Right renal cortex interstitium (tissue), 3 donors: ENCODE data around the gene SNX13. TPM values are rescaled to one million over a fixed set of nuclear protein-coding genes. Genes with fewer than 3 reads are reported as not detected.
A peak's percentile ranks its signal among the peaks of the same experiment; 100 is the strongest.

Source experiments
- DNase-seq, 3 donors: peaks; one replicate each; pipeline ENCODE4 v3.0.0-alpha.2; 2013; ENCODE audit warnings: low read depth in 3 of 3, low spot score in 2 of 3
- polyA plus RNA-seq, 3 donors: library from polyadenylated mRNA; unstranded; fragments of 120-200 nt; gene quantifications; one replicate each; pipeline ENCODE4 v1.2.1, GENCODE V29; 2013; ENCODE audit not compliant: insufficient read length in 3 of 3

The SNX13 gene
- polyA plus RNA-seq, result 10 to 100 TPM; 43.4 to 55.5 (median 51.1) TPM

GRCh38 chr7:17940302-17940883, at the start of gene SNX13:
TSS of gene SNX13 (minus strand) at chr7:17940494. CDS start at chr7:17940295, 199 bp downstream.
- peak; percentile 73 to 85 (median 82) for DNase-seq

GRCh38 chr7:17989546-17989945, 49.3 kb upstream of the SNX13 start:
- no peak for DNase-seq

- no peak for DNase-seq
These were observed 48.6 kb upstream of the SNX13 start for GRCh38 chr7:17988858-17989257.

GRCh38 chr7:17988141-17988540, 47.8 kb upstream of the SNX13 start:
- no peak for DNase-seq

GRCh38 chr7:17986851-17987250, 46.6 kb upstream of the SNX13 start:
- no peak for DNase-seq

- no peak for DNase-seq
These were observed 45.4 kb upstream of the SNX13 start for GRCh38 chr7:17985473-17986239.

- DNase-seq, result no peak
These were observed 44.0 kb upstream of the SNX13 start for GRCh38 chr7:17984288-17984687.

- DNase-seq, result no peak
These were observed 43.1 kb upstream of the SNX13 start for GRCh38 chr7:17983221-17984062.

- DNase-seq, result no peak
These were observed 36.7 kb upstream of the SNX13 start for GRCh38 chr7:17976952-17977351.

- no peak for DNase-seq
These were observed 31.1 kb upstream of the SNX13 start for GRCh38 chr7:17971411-17971810.

- DNase-seq, result no peak
These were observed 28.8 kb upstream of the SNX13 start for GRCh38 chr7:17968791-17969715.

GRCh38 chr7:17966706-17967105, 26.4 kb upstream of the SNX13 start:
- DNase-seq, result no peak

- DNase-seq, result no peak
These were observed 25.3 kb upstream of the SNX13 start for GRCh38 chr7:17965603-17966002.

GRCh38 chr7:17963281-17963680, 23.0 kb upstream of the SNX13 start:
- no peak for DNase-seq

GRCh38 chr7:17962652-17963051, 22.4 kb upstream of the SNX13 start:
- no peak for DNase-seq

- DNase-seq, result no peak
These were observed 17.6 kb upstream of the SNX13 start for GRCh38 chr7:17957871-17958270.

GRCh38 chr7:17952387-17952786, 12.1 kb upstream of the SNX13 start:
- no peak for DNase-seq

GRCh38 chr7:17951742-17952254, 11.5 kb upstream of the SNX13 start:
- DNase-seq, result no peak

- DNase-seq, result no peak
These were observed 8.4 kb upstream of the SNX13 start for GRCh38 chr7:17948526-17949238.

- no peak for DNase-seq
These were observed 7.3 kb upstream of the SNX13 start for GRCh38 chr7:17947620-17948019.
